GM10248 (cell line): ENCODE measurements around the gene CCDC3.

ENCODE experiments used
- CTCF ChIA-PET: fragments of 300-600 bp; sonication (Branson Sonifier 250); formaldehyde crosslinking; extraction: SDS; loops from one replicate; lab custom pipeline; 2021; ENCODE audit warnings: antibody characterized with exemption; lab: Yijun Ruan, JAX
- POLR2A ChIA-PET: fragments of 350-650 bp; sonication (Branson Sonifier 250); formaldehyde crosslinking; extraction: SDS; loops from one replicate; lab custom pipeline; 2020; ENCODE audit warnings: antibody characterized with exemption; lab: Yijun Ruan, JAX
- DNase-seq: peaks from one replicate; pipeline ENCODE4 v3.0.0; 2012; ENCODE audit errors: extremely low spot score
- CTCF ChIP-seq: IDR thresholded peaks from 2 replicates; pipeline ENCODE4 v1.5.1; 2012; ENCODE audit warnings: mild to moderate bottlenecking, low read depth; ENCODE audit errors: extremely low read depth, missing control alignments, control extremely low read depth

The CCDC3 gene

DNA sequence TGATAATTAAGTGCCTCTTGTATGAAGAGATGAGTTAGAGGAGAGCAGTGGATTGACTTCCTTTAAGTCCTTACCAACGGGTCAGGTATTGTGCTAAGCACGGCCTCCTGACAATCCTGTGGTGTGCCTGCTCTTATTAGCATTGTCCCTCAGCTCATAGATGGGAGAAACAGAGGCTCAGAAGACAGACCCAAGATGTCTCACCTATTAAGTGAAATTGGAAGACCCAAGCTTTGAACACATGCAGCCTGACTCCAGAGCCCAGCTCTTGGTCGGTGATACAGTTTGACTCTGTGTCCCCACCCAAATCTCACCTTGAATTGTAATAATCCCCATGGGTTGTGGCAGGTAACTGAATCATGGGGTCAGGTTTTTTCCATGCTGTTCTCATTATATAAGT, 53.8 kb downstream of the CCDC3 start:
- TF ChIP-seq CTCF, result no peak
- ChIA-PET CTCF (interaction anchor here (1.1 kb wide), 1 partner anchor 10 kb away, joined by 3 read pairs; no protein-coding TSS in a partner anchor), POLR2A (no interaction called here)
- DNase-seq, result no peak

- ChIA-PET POLR2A (no interaction called here), CTCF (no interaction called here)
- no peak for DNase-seq
- no peak for TF ChIP-seq CTCF
Measured at GRCh38 chr10:12946372-12946771, 55.1 kb downstream of the CCDC3 start.

DNA sequence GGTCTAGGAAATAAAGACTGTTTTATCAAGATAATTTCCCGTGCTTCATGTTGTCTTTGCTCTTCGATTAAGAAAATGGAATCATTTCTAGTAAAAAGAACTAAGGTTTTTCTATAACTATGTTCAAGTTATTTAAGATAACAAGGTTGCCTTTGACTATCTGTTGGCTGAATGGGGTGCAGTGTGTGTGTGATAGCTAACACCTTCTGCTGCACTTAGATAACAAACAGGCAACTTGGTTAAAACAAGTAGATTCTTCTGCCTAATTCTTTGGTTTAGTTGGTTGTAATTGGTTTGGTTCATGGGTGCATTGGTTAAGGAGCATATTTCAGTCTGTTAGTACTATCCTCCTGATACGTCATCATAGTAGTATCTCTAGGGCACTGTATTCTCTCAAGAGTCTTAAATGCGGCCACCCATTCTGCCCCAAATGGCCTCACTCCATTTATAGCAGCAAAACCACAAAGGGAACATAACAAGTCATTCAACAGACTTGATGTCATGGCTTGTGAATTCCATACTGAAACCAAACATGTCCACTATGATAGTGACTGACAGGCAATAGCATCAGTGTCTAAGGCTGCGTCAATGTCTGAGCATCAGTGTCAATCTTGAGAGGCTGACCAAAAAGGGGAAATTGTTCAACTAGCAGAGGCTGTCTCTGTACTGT, 55.7 kb downstream of the CCDC3 start:
- ChIA-PET CTCF (no interaction called here), POLR2A (no interaction called here)
- TF ChIP-seq CTCF, result no peak
- DNase-seq, result no peak

GRCh38 chr10:12944931-12945330, 56.6 kb downstream of the CCDC3 start:
- CTCF ChIA-PET, result interaction anchor here (0.8 to 3.9 kb wide), 2 partner anchors 20 to 43 kb away, joined by 3 to 12 read pairs; no protein-coding TSS in a partner anchor
- no peak for DNase-seq
- no peak for TF ChIP-seq CTCF

GRCh38 chr10:12943425-12943824, 58.1 kb downstream of the CCDC3 start:
- no peak for DNase-seq
- POLR2A ChIA-PET, result no interaction called here
- CTCF ChIA-PET, result interaction anchor here (3.9 kb wide), 1 partner anchor 42 kb away, joined by 12 read pairs; no protein-coding TSS in a partner anchor
- TF ChIP-seq CTCF, result no peak

More at GRCh38 chr10:12944931-12945330, 56.6 kb downstream of the CCDC3 start:
- POLR2A ChIA-PET, result no interaction called here

- POLR2A ChIA-PET, result no interaction called here
- no peak for DNase-seq
- no peak for TF ChIP-seq CTCF
- CTCF ChIA-PET, result interaction anchor here (1.6 to 3.9 kb wide), 2 partner anchors 11 to 40 kb away, joined by 3 to 12 read pairs; no protein-coding TSS in a partner anchor
Measured at GRCh38 chr10:12941966-12942365, 59.5 kb downstream of the CCDC3 start.
